Measurements from ENCODE around the gene KLHL26. TPM values are rescaled to one million over a fixed set of nuclear protein-coding genes. Genes with fewer than 3 reads are reported as not detected.

KLHL26 gene
- total and polyA plus RNA-seq, 9 of the 15 experiments (the other 6 are each of a cell fraction or from before 2014, with no cell fraction given): 0.13 to 13.3 (median 1.4) TPM

DNA sequence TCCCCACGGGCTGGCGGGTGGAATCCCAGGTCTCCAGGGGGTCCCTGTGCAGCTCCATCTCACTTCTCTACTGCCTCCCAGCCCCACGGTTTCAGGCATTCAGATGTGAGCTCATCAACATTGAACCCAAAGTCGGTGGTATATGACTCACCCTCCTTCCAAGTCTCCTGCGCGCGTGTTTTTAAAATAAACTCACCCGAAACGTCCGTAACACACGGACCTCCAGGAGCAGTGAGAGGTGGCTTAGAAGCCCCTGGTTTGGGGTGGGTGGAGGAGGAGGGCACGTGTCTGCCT, 32.6 kb downstream of the KLHL26 start (continued):
- TF ChIP-seq CXXC5 (CRISPR knock-in tag; IDR thresholded peaks at IDR 0.05): no peak
- TF ChIP-seq, protein P1, sequence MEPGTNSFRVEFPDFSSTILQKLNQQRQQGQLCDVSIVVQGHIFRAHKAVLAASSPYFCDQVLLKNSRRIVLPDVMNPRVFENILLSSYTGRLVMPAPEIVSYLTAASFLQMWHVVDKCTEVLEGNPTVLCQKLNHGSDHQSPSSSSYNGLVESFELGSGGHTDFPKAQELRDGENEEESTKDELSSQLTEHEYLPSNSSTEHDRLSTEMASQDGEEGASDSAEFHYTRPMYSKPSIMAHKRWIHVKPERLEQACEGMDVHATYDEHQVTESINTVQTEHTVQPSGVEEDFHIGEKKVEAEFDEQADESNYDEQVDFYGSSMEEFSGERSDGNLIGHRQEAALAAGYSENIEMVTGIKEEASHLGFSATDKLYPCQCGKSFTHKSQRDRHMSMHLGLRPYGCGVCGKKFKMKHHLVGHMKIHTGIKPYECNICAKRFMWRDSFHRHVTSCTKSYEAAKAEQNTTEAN (CRISPR knock-in tag; IDR thresholded peaks at IDR 0.05): no peak

DNA sequence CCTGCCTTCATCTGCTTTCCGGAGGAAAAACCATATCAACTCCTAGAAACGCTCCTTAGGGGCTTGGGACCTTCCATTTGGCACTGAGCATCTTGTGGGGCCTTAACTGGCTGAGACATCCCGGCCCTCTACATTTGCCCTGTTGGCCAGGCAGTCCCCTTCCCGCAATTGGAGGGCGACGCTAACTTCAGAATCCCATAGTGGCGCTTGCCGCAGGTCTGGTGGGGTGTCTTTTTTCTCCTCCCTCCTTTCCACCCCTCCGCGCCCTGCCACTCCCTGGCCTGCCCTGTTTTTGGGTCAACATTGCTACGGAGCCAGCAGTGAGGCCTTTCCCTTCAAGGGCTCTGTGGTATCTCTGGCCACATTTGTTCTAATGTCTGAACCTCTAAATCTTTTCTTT, 33.1 kb downstream of the KLHL26 start:
- no peak overlapping the region for H3K4me2 ChIP-seq (ENCODE audit: insufficient read depth, low read length)
- H3K4me1 ChIP-seq (replicated peaks in 1 of 2; ENCODE audit: control insufficient read depth in 2 of 2, insufficient read depth in 2 of 2, low read length in 2 of 2): peaks cover 0 to 20% of the 10 kb centered on the region in 2 experiments; a peak in 2 of 5 replicates
- in situ Hi-C loops (cut with MboI) (no loop called here), intact Hi-C loops (cut with micrococcal nuclease) (no loop called here)
- no peaks in the 10 kb centered on the region for H4K20me1 ChIP-seq (replicated peaks; ENCODE audit: control insufficient read depth, insufficient read depth, low read length)
- FAIRE-seq (no peak), ATAC-seq (no peak), DNase-seq (ENCODE audit: extremely low read depth in 1 of 4, low spot score in 3 of 4) (no peak)
- no peak overlapping the region for H3K4me3 ChIP-seq
- H3K9ac ChIP-seq (ENCODE audit: insufficient read depth in 1 of 2, low read depth in 2 of 2, low read length in 2 of 2): peak overlapping the region in 1 of 2 experiments; percentile 2; a peak in 1 of 4 replicates
- H3K27me3 ChIP-seq (ENCODE audit: control insufficient read depth in 2 of 2, insufficient read depth in 2 of 2, low read length in 2 of 2): no peaks in the 10 kb centered on the region
- no TSS peak for BruUV-seq (replicated peaks)
- whole genome bisulfite sequencing (ENCODE audit: insufficient coverage, low coverage, missing lambda C conversion rate): 83% methylated on average over 11 of the region's 11 CpGs
- H3K27ac ChIP-seq (ENCODE audit: extremely low read depth, low read depth, low read length): no peak overlapping the region
- H3K79me2 ChIP-seq (ENCODE audit: control insufficient read depth, insufficient read depth, low read length): no peaks in the 10 kb centered on the region
- H3K36me3 ChIP-seq (ENCODE audit: control insufficient read depth, insufficient read depth, low read length): peaks cover 20% of the 10 kb centered on the region; the same call in 1 of the 3 replicates
- no peak overlapping the region for H2AFZ ChIP-seq (ENCODE audit: low read depth, low read length)
- ChIA-PET CTCF (ENCODE audit: low intra/inter-chr PET ratio) (no interaction called here), POLR2A (interaction anchor here (0.8 kb wide), 1 partner anchor 24 kb away, joined by 8 read pairs; no protein-coding TSS in a partner anchor)
- peaks cover 4% of the 10 kb centered on the region for H3K9me3 ChIP-seq (replicated peaks; ENCODE audit: control insufficient read depth, insufficient read depth, low read depth, low read length)
- H3K9me1 ChIP-seq (ENCODE audit: control insufficient read depth, insufficient read depth, low read length): no peaks in the 10 kb centered on the region
- TF ChIP-seq ZNF23 (CRISPR knock-in tag; IDR thresholded peaks at IDR 0.05) (no peak), ZNF583 (CRISPR knock-in tag; IDR thresholded peaks at IDR 0.05) (no peak), ZNF217 (CRISPR knock-in tag; IDR thresholded peaks at IDR 0.05) (no peak), POLR3G (IDR thresholded peaks at IDR 0.05; ENCODE audit: extremely low read depth, insufficient read length, insufficient replicate concordance) (no peak), NR2F6 (CRISPR knock-in tag; IDR thresholded peaks at IDR 0.05) (no peak), ZBTB7A (IDR thresholded peaks at IDR 0.05; ENCODE audit: borderline replicate concordance, control insufficient read depth, low read depth, low read length) (no peak), SMAD2 (IDR thresholded peaks at IDR 0.05; ENCODE audit: low read depth, low read length) (no peak), FUS (optimal IDR thresholded peaks at IDR 0.05; ENCODE audit: low read depth, low read length) (no peak), KAT7 (CRISPR knock-in tag; IDR thresholded peaks at IDR 0.05; ENCODE audit: borderline replicate concordance) (no peak), DMBX1 (CRISPR knock-in tag; IDR thresholded peaks at IDR 0.05; ENCODE audit: borderline replicate concordance) (no peak), ETV5 (CRISPR knock-in tag; IDR thresholded peaks at IDR 0.05; ENCODE audit: low read depth) (no peak), POLR2H (tag; IDR thresholded peaks at IDR 0.05; ENCODE audit: low read depth) (no peak), RFX1 (IDR thresholded peaks at IDR 0.05) (no peak), MAFF (IDR thresholded peaks at IDR 0.05; ENCODE audit: low read length) (no peak)
- TF ChIP-seq, protein P2, sequence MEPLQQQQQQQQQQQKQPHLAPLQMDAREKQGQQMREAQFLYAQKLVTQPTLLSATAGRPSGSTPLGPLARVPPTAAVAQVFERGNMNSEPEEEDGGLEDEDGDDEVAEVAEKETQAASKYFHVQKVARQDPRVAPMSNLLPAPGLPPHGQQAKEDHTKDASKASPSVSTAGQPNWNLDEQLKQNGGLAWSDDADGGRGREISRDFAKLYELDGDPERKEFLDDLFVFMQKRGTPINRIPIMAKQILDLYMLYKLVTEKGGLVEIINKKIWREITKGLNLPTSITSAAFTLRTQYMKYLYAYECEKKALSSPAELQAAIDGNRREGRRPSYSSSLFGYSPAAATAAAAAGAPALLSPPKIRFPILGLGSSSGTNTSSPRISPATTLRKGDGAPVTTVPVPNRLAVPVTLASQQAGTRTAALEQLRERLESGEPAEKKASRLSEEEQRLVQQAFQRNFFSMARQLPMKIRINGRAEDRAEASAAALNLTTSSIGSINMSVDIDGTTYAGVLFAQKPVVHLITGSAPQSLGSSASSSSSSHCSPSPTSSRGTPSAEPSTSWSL (CRISPR knock-in tag; IDR thresholded peaks at IDR 0.05; ENCODE audit: borderline replicate concordance): no peak
- TF ChIP-seq, protein P3, sequence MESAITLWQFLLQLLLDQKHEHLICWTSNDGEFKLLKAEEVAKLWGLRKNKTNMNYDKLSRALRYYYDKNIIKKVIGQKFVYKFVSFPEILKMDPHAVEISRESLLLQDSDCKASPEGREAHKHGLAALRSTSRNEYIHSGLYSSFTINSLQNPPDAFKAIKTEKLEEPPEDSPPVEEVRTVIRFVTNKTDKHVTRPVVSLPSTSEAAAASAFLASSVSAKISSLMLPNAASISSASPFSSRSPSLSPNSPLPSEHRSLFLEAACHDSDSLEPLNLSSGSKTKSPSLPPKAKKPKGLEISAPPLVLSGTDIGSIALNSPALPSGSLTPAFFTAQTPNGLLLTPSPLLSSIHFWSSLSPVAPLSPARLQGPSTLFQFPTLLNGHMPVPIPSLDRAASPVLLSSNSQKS (CRISPR knock-in tag; IDR thresholded peaks at IDR 0.05): no peak
- TF ChIP-seq, protein P4, sequence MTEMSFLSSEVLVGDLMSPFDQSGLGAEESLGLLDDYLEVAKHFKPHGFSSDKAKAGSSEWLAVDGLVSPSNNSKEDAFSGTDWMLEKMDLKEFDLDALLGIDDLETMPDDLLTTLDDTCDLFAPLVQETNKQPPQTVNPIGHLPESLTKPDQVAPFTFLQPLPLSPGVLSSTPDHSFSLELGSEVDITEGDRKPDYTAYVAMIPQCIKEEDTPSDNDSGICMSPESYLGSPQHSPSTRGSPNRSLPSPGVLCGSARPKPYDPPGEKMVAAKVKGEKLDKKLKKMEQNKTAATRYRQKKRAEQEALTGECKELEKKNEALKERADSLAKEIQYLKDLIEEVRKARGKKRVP (CRISPR knock-in tag; IDR thresholded peaks at IDR 0.05): no peak
